SIG-M5 treated with dmso at 0.1 percent for 504 hours (cell line): ENCODE data around the gene ERBB4.

Experiments
- DNase-seq: peaks from one replicate; lab custom pipeline; 2025; ENCODE audit not compliant: unreplicated experiment; lab: John Stamatoyannopoulos, UW

ERBB4 gene

DNA sequence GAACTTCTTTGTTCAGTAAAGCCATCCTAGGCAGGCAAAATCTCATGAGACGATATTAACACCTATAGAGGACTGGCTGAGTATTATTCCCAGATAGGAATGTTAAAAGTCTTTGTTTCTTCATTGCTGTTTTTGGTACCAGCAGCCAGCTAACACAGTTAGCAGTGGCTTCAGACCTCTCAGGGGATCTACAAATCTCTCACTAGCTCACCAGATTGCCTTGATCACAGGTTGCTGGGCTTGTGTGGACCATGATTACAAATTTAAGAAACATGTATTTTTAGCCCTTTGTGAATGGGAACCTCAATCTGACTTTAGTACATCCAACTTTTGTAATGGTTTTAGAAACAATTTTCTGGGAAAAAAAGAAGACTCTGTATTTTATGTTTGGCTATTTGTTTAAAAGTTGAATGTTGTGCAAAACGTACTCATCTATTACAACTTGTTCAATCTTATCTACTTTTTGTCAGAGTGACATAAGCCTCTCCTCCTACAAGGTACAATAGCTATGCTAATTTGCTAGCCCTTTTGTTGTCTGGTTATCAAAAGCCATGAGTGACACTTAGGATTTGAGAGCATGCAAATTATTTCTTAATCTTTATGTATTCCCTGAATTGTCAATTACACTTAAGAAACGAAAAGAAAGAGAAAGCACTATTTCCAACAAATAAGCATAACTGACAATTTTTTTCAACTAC, 693.1 kb downstream of the ERBB4 start:
- no peak for DNase-seq

DNA sequence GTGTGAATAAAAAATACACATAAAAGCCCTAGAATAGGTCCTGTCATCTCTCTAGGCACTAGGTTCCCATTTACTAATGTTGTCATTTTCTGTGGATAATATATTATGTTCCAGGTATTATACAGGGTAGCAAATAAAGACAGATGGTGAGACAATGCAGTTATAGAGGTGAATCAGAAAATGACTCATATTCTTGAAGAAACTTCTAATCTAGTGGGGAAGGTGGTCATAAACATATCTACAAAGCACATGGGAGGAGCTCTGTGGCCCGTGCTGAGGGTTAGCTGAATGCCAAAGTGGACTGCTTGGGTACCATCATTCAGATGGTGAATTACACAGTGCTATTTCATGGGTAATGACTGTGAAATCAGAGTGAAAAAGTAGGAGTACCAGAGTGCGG, 700.9 kb downstream of the ERBB4 start:
- DNase-seq: no peak

- no peak for DNase-seq
Observed at GRCh38 chr2:211837206-211837605, 701.4 kb downstream of the ERBB4 start.

- DNase-seq: no peak
Observed at GRCh38 chr2:211836409-211836808, 702.2 kb downstream of the ERBB4 start.

GRCh38 chr2:211835695-211836094, 702.9 kb downstream of the ERBB4 start:
- DNase-seq: no peak

DNA sequence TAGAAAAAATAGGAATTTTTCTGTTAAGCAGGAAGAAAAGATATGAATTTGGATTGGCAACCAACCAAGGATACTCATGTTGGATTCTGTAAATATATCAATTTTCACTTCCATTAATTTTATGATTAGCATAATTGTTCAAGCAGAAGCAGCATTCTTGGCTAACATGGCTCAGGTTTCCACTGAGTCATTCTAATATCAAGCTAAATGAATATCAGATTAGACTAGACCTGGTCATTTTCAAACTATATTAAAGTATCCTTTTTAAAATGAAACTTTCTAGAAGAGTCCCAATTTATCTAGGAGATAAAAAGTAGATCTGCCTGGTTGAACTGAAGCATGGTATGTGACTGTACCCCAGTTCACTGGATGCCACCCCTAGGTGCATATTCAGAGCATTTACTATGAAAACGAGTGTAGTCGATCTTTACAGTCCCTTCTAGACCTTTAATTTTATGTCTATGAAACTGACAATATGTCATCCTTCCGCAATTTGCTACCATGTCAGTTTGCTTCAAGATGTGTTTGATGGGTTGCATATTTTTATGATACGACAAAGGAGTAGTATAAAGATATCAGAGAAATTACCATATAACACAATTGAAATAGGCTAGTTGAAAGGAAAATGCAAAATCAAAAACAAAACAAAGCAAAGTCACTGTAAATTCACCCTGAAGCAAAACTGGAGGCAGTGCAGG, 704.9 kb downstream of the ERBB4 start:
- DNase-seq: no peak

GRCh38 chr2:211829725-211830124, 708.9 kb downstream of the ERBB4 start:
- no peak for DNase-seq

GRCh38 chr2:211823886-211824479, 714.6 kb downstream of the ERBB4 start:
- DNase-seq: no peak

GRCh38 chr2:211822686-211823335, 715.8 kb downstream of the ERBB4 start:
- DNase-seq: no peak

DNA sequence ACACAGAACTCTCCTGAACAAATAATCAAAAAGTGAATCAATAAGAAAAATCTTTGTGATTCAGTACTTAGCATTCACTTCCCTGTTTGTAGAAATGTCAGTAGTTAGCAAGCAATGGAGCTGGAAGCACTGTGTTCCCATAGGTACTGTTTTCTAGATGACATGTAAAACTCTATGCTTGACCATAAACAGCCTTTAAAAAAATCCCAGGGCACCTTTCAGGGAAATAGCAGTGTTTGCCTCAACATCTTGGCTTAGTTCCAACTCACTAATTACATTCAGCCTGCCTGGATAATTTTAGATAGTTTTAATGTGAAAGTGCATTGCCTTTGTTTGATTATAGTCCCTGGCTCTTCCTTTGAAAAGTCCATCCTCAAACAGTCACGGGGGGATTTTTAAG, 721.8 kb downstream of the ERBB4 start:
- DNase-seq: no peak

DNA sequence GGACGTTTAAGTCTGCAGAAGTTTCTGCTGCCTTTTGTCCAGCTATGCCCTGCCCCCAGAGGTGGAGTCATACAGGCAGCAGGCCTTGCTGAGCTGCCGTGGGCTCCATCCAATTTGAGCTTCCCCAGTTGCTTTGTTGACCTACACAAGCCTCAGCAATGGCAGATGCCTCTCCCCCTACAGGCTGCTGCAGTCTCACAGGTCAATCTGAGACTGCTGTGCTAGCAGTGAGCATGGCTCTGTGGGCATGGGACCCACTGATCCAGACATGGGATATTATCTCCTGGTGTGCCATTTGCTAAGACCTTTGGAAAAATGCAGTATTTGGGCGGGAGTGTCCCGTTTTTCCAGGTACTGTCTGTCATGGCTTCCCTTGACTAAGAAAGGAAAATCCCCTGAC, 726.0 kb downstream of the ERBB4 start:
- DNase-seq: no peak

DNA sequence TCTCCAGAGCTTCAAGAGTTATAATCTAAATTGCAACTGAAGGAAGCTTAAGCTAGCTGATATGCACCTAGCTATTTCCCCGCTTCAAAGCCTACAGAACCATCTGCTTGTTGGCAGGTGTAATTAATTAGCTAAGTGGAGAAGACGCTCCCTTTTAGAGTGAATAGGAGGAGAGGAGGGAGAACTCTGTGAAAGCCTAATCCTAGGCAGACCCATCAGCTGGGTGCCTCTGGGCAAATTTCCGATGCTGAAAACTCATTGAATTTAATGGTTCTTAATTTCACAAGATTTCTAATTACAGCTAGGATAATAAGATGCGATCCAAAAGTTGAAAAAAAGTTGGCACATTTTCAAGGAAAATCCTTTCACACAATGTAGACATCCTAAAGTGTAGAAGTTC, 735.9 kb downstream of the ERBB4 start:
- DNase-seq: no peak

GRCh38 chr2:211800001-211800400, 738.6 kb downstream of the ERBB4 start:
- no peak for DNase-seq

DNA sequence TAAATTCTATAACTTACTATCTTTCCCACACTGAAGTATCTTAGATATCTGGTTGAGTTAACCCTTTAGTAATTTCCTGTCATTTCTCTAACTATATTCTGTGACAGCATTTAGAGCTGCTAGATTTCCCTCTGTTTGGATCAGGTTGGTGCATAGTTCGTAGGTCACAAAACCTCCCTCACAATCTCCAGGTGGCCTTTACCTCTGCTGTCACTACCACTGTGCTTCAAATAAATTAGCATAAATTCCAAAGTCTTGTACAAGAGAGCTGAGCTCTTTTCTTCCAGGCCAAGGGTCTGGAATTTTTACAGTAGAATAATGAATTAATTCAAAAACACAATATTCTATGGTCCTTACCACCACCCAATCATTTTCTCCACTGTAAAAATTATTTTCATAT, 739.7 kb downstream of the ERBB4 start:
- DNase-seq: no peak

DNA sequence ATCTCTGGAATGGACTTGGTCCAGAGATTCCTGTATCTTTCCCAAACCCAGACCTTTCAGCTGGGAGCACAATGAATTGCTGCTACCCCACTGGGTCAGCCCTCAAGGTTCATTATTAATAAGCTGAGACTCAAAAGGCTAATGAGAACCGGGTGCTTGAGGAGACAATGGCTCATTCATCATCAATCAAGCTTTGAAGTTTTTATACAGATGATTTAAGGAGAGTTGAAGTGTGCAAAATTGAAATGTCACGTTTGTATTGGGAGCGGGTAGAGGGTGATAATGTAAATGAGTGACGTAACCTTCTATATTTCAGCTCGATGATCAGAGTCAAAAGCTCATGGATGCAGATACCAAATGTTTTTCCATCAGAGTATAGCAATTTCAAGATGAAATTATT, 744.9 kb downstream of the ERBB4 start:
- no peak for DNase-seq

- no peak for DNase-seq
Observed at GRCh38 chr2:211789982-211790381, 748.6 kb downstream of the ERBB4 start.

- DNase-seq: peak; percentile 57
Observed at GRCh38 chr2:211766689-211767088, 771.9 kb downstream of the ERBB4 start.

GRCh38 chr2:211762479-211762878, 776.1 kb downstream of the ERBB4 start:
- DNase-seq: no peak

GRCh38 chr2:211760103-211760502, 778.5 kb downstream of the ERBB4 start:
- DNase-seq: no peak

GRCh38 chr2:211756266-211756665, 782.3 kb downstream of the ERBB4 start:
- no peak for DNase-seq

- DNase-seq: no peak
Observed at GRCh38 chr2:211755187-211755586, 783.4 kb downstream of the ERBB4 start.

DNA sequence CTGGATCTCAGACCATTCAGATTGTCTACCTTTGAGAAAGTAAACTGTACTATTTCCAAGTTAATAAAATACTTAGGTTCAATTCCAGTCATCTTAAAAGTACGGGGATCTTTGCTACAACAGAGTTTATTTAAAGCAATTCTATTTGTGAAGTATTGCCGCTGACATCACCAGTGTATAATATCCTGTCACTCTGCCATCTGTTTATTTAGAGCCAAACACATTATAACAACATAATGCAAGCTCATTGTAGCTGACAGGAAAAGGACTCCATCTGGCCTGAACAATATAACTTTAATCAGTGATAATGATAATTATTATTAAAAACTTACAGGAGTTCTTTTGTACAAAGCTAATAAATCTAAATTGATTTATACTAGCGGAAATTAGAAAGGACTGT, 786.8 kb downstream of the ERBB4 start:
- DNase-seq: no peak
